T-helper 9 cell (primary cell): Measurements from ENCODE around the gene KCNH6.

Experiments used
- DNase-seq: peaks from one replicate; pipeline ENCODE4 v3.0.0-alpha.2; 2020

The KCNH6 gene

DNA sequence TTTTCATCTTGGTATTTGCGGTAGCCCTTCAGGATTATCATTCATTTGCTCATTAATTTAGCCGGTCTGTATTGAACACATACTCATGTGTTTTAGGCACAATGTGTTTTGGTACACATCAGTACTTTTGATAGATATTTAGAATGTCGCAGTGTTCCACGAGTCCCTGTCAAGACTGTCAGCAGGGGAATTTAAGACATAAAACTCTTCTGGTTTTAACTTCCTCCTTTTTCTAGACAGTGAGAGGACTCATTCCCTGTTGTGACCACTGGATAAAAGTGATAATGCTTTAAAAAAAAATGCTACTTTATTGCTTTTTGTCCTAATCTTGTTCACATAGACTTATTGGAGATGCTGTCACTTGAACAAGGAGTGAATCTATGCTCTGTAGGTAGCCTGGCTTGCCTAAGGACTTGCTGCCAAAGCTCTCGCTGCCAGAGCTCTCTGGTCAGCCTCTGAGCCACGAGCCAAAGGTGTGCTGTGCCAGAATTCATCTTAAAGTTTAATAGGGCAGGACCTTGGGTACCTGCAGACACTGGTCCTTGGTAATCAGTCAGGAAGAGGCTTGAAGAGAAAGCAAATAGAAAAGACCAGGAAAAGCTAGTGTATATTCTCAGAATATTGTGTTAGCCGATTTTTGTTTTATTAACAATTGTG, 32.5 kb downstream of the KCNH6 start:
- DNase-seq = no peak

DNA sequence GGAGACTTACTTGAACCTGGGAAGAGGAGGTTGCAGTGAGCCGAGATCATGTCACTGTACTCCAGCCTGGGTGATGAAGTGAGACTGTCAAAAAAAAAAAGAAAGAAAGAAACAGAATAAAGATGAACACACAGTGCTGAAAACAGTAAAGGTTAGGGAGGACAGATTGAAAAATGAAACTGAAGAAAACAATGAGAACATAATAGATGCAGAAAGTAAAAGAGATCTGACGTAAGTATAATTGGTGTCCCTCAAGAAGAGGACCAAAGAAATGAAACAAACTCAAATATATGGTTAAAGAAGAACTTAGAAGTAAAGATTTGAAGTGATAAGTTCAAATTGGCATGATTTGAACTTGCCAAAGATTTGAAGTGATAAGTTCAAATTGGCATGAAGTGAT, 34.3 kb downstream of the KCNH6 start:
- no peak for DNase-seq

DNA sequence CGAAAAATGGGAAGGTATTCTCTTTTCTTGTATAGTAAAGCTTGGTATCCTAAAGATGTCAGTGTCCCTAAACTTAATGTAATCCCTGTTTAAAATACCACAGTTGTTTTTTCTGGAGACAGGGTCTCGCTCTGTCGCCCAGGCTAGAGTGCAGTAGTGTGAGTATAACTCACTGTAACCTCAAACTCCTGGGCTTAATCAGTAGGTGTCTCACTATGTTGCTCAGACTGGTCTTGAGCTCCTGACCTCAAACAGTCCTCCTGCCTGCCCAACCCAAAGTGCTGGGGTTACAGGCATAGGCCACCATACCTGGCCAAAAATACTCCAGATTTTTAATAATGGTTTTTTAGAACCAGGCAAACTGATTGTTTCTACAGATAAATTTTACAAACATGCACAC, 35.3 kb downstream of the KCNH6 start:
- no peak for DNase-seq

DNA sequence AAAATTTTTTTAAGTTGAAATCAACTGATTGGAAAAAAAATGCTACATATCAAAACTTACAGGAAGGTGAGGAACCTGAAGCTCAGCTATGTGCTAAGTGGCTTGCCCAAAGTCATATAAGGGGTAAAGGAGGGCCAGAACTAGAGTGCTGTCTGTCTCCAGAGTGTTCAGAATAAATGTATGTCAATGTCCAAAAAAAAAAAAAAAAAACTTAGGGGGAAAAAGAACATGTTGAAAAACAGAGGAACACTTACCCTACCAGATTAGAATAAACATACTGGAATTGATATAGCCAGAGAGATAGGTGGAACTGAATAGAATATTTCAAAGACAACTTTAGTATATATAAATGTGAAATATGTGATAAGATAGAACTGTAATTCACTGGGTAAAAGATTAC, 38.7 kb downstream of the KCNH6 start:
- DNase-seq = no peak

DNA sequence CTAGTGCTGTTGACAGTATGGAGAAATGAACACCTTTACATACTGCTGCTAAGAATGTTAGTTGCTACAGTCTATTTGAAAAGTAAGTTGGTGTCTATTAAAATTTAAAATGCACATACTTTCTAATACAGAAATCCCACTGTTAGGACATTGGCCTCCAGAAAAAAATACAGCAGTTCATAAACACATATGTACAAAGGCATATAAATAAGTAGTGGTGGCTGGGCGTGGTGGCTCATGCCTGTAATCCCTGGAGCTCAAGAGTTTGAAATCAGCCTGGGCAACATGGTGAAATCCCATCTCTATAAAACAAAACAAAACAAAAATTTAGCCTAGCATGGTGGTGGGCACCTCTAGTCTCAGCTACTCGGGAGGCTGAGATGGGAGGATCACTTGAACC, 40.2 kb downstream of the KCNH6 start:
- no peak for DNase-seq

DNA sequence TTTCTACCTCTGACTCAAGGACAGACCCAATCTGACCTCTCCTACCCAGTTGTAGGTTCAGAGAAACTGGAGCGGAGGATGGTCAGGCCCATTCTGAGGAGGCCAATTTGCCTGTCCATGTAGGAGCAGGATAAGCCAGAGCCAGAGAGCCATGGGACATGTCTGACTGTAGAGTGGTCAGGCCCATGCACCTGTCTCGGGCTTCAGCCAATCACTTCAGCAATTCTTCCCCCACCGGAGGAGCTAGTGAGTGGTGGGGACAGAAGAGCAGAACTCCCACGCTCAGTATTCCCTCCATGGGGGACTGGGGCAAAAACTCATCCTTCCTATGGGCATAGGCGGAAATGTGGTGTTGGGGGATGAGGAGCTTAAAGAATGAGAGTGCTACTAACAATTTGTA, 41.4 kb downstream of the KCNH6 start:
- DNase-seq = no peak

DNA sequence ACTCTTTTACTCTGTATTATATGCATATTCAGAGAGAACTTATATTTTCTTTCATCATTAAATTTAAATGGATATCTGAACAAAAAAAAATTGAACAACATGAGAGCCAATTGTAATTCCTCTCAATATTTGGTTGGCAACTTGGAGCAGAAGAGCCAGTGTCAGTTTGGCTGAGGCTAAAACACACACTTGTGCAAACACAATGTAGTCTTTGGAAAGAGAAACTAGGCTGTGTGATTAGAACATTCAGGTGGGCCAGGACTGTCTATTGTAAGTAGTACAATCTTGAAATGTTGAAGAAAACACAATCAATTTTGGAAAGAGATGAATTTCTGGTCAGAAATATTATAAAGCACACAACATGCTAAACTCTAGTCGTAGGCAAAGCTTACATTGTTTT, 44.1 kb downstream of the KCNH6 start:
- no peak for DNase-seq

DNA sequence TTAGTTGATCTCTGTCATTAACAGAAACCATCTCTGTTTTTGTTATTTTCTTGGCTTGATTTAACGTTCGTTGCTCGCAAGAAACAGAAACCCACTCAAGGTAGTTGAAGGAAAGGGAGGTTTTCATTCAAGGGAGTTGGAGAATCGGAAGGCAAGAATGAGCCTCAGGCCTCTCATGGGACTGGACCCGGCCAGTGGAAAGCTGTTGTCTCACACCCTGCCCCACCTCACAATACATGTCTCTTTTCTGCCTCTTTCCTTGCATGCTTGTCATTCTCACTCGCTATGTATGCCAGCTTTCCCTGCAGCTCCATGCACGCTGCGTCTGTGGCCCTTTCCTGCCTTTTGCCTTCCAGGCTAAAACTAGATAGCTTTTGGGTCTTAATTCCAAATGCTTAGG, 45.4 kb downstream of the KCNH6 start:
- no peak for DNase-seq

DNA sequence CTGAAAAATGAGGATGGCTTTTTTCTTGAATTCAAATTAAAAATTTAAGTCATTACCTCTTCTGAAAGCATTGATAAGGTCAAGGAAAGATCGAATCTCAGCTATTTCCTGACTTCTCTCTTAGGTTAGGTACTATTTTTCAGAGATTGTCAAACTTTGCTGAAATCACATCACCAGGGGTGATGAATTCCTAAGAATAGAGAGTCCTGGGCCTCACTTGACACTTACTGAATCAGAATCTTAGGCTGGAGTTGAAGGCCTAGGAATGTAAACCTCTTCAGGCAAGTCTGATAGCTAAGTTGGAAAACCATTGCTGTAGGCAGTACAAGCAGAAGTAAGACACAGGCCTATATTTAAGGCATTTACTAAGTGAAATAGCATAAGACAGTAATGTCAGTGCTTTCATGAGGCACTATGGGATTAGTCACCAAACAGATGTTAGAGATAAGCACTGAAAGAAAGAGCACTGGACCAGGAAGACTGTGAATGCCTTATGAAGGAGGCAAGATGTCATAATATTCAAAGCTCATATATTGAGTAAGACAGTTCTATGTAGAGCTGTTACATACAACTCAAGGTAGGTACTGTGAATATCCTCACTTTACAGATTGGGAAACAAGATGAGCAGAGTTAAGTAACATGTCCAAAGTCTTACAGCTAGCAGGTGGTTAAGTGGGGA, 48.6 kb downstream of the KCNH6 start:
- no peak for DNase-seq

DNA sequence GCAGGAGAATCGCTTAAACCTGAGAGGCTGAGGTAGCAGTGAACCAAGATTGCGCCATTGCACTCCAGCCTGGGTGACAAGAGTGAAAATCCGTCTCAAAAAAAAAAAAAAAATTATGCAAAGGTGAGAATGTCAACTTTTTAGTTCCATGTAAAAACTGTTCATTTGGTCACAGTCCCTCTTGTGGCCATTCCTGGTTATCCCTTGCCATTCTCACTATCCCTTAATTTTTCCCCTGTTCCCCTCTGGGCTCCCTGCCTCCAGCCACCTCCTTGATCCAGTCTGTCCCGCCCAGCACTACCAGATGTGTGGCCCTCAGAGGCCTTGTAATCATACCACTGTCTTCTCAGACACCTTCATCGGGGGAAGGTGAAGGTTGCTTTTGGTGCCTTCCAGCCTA, 50.5 kb downstream of the KCNH6 start:
- DNase-seq = no peak

DNA sequence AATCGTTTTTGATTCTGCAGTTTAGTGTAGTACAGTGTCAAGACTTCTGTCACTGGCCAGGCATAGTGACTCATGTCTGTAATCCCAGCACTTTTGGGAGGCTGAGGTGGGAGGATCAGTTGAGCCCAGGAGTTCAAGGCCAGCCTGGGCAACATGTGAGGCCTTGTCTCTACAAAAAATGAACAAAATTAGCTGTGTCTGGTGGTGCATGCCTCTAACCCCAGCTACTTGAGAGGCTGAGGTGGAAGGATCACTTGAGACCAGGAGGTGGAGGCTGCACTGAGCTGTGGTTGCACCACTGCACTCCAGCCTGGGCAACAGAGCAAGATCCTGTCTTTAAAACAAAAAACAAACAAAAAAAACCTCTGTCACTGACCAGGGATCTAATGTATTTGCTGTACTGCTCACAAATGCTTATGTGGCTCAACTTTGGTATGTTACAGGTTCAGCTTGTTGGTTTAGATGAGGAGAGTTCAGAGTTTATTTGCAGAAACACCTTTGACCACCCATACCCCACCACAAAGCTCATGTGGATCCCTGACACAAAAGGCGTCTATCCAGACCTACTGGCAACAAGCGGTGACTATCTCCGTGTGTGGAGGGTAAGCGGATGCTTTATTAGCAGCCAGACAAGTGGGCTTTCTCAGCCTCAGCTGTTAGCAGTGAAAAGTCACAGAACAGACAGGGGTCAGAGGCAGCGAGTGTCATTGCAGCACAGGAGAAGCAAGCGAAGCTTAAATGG, 55.0 kb downstream of the KCNH6 start:
- DNase-seq = no peak

DNA sequence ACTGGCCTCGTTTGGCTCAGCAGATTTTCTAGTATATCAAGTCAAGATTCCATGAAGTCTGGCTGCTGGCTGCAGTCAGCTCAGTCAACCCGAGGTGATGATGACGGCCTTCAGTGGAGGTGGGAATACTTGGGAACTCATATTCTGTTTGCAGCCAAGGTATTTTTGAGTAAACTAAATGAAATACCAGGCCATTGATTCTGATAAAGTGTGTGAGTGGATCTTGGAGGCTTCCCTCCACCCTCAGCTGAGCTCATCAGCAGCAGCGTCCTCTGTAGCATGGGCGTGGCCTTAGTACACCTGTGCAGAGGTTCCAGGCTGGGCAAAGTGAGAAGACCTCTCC, 55.6 kb downstream of the KCNH6 start:
- DNase-seq = no peak

DNA sequence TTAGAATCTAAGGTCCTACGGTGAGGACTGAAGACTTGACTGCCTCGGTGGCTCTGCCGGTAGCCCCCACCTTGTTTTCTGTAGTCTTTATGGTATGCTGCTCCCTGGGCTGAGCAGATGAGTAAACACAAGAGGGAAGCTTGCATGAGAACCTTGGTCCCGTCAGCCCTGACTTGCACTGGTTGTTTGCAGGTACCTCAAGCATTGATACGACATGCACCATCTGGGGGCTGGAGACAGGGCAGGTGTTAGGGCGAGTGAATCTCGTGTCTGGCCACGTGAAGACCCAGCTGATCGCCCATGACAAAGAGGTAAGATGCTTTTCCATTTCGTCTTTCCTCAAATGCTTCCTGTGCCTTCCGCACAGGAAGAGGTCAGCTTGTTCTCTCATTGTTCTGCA, 56.5 kb downstream of the KCNH6 start:
- no peak for DNase-seq

DNA sequence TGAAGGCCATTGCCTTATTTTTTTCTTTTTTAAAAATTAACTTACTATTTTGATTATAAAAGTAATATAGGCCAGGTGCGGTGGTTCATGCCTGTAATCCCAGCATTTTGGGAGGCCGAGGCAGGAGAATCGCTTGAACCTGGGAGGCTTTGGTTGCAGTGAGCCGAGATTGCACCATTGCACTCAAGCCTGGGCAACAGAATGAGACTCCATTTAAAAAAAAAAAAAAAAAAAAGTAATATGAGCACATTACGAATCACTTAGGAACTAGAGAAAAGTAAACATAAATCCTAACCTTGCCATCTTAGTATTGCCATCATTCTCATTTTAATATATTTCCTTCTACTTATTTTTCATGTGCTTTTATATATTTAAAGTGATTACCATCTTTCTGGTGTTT, 64.6 kb downstream of the KCNH6 start:
- no peak for DNase-seq

DNA sequence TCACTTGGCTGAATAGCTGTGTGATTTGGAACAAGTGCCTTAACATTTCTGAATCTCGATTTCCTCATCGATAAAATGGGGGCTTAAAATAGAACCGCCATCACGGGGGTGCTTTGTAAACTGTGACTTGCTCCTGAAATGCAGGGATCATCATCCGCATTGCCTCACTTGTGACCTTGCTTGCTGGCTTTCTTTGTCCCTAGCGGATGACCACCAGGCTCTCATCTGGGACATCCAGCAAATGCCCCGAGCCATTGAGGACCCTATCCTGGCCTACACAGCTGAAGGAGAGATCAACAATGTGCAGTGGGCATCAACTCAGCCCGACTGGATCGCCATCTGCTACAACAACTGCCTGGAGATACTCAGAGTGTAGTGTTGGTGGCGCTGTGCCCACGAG, 65.6 kb downstream of the KCNH6 start:
- DNase-seq = no peak

DNA sequence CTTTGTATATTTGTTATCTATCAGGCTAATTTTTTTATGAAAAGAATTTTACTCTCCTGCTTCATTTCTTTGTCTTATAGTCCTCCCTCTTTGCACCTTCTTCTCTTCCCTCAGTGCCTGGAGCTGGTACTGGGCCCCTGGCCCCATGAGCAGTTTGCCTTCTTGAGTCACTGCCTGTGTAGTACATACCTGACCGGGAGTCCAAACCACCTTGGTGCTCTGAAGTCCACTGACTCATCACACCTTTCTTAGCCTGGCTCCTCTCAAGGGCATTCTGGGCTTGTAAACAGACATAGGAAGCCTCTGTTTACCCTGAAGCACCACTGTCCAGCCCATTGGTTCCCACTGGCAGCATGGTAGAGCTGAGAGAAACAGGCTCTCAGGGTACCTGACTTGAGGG, 66.5 kb downstream of the KCNH6 start:
- DNase-seq = no peak

DNA sequence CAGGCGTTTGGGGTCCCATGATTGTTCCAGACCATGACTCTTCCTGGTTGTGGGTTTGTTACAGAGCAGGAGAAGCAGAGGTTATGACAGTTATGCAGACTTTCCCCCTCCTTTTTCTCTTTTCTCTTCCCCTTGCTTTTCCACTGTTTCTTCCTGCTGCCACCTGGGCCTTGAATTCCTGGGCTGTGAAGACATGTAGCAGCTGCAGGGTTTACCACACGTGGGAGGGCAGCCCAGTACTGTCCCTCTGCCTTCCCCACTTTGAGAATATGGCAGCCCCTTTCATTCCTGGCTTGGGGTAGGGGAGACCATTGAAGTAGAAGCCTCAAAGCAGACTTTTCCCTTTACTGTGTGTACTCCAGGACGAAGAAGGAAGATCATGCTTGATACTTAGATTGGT, 69.6 kb downstream of the KCNH6 start:
- DNase-seq = no peak

DNA sequence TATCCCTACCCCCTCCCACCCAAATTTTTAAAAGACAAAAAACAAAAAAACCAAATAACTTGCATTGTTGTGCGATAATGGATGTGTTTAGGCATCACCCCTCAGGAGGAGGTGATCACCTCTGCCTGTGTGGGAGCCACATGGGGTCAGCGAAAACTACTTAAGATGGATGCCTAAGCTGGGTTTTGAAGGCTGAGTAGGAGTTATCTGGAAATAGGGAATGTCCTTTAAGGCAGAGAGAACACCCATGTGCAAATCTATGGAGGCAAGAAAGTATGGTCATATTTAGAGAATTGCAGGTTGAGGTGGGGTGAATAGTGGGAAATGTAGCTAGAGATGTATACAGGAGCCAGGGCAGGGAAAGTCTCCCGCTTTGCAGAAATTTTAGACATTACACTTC, 72.0 kb downstream of the KCNH6 start:
- no peak for DNase-seq
